GM23338 (cell line): Measurements from ENCODE around the gene LCP2. TPM values are rescaled to one million over a fixed set of nuclear protein-coding genes. Genes with fewer than 3 reads are reported as not detected.

Source experiments
- ATAC-seq: fragments of 200-7000 bp; cut with Tn5 transposase; 3 replicates; pipeline ENCODE4 v1.9.1; 2020
- DNase-seq: peaks from one replicate; pipeline ENCODE4 v3.0.0-alpha.2; 2015; ENCODE audit warnings: low spot score
- H2AFZ ChIP-seq: fragments of 200-600 bp; sonication (generic); 2 replicates; pipeline ENCODE4 v1.8.0; 2016; ENCODE audit warnings: antibody characterized with exemption, mild to moderate bottlenecking, moderate library complexity
- H3F3A ChIP-seq: fragments of 200-600 bp; sonication (generic); replicated peaks from 2 replicates; pipeline ENCODE4 v1.8.0; 2017; ENCODE audit warnings: antibody characterized with exemption, mixed run types, low read depth
- H3K27ac ChIP-seq: fragments of 200-600 bp; sonication (generic); 2 replicates; pipeline ENCODE4 v1.6.1; 2016; ENCODE audit warnings: low read depth
- H3K27me3 ChIP-seq: fragments of 200-600 bp; sonication (generic); 2 replicates; pipeline ENCODE4 v1.8.0; 2016; ENCODE audit warnings: mild to moderate bottlenecking, mixed run types, moderate library complexity; ENCODE audit not compliant: insufficient read depth
- H3K36me3 ChIP-seq: fragments of 200-600 bp; sonication (generic); 2 replicates; pipeline ENCODE4 v1.8.0; 2016; ENCODE audit warnings: mild to moderate bottlenecking; ENCODE audit not compliant: insufficient read depth
- H3K4me1 ChIP-seq: fragments of 200-600 bp; sonication (generic); 2 replicates; pipeline ENCODE4 v1.8.0; 2016; ENCODE audit warnings: mild to moderate bottlenecking, moderate library complexity; ENCODE audit not compliant: insufficient read depth
- H3K4me2 ChIP-seq: fragments of 200-600 bp; sonication (generic); 2 replicates; pipeline ENCODE4 v1.7.1; 2017; ENCODE audit warnings: mixed run types
- H3K4me3 ChIP-seq: fragments of 200-600 bp; sonication (generic); 2 replicates; pipeline ENCODE4 v1.6.1; 2016; ENCODE audit warnings: mixed run types
- H3K79me2 ChIP-seq: fragments of 200-600 bp; sonication (generic); replicated peaks from 2 replicates; pipeline ENCODE4 v1.8.0; 2017; ENCODE audit warnings: mild to moderate bottlenecking; ENCODE audit not compliant: insufficient read depth
- H3K9me2 ChIP-seq: fragments of 200-600 bp; sonication (generic); 2 replicates; pipeline ENCODE4 v1.8.0; 2017; ENCODE audit not compliant: insufficient read depth
- H4K20me1 ChIP-seq: fragments of 200-600 bp; sonication (generic); replicated peaks from 2 replicates; pipeline ENCODE4 v1.8.0; 2017; ENCODE audit warnings: mild to moderate bottlenecking; ENCODE audit not compliant: insufficient read depth
- H3K27ac Mint-ChIP-seq: 2 replicates; pipeline ENCODE4 v1.8.0; 2020; ENCODE audit warnings: inconsistent platforms, mild to moderate bottlenecking, moderate library complexity, mixed read lengths
- H3K27me3 Mint-ChIP-seq: 3 replicates; pipeline ENCODE4 v1.8.0; 2022; ENCODE audit warnings: low read depth, mild to moderate bottlenecking, moderate library complexity, mixed read lengths, inconsistent platforms; ENCODE audit not compliant: insufficient read depth, poor library complexity
- H3K36me3 Mint-ChIP-seq: 3 replicates; pipeline ENCODE4 v1.8.0; 2021; ENCODE audit warnings: low read depth, mild to moderate bottlenecking, inconsistent platforms, moderate library complexity, mixed read lengths
- H3K4me1 Mint-ChIP-seq: 3 replicates; pipeline ENCODE4 v1.8.0; 2020; ENCODE audit warnings: mild to moderate bottlenecking, inconsistent platforms, mixed read lengths
- H3K4me3 Mint-ChIP-seq: 3 replicates; pipeline ENCODE4 v1.8.0; 2021; ENCODE audit warnings: moderate library complexity, mild to moderate bottlenecking, inconsistent platforms, mixed read lengths
- H3K9me3 Mint-ChIP-seq: 3 replicates; pipeline ENCODE4 v1.8.0; 2020; ENCODE audit warnings: moderate library complexity, mild to moderate bottlenecking, inconsistent platforms, mixed read lengths
- ZNF114 ChIP-seq: fragments of 250-450 bp; sonication (Bioruptor Pico); IDR thresholded peaks from 2 replicates; pipeline ENCODE4 v1.5.0; 2020; ENCODE audit warnings: mild to moderate bottlenecking, moderate library complexity
- ZNF331 ChIP-seq: fragments of 250-450 bp; sonication (Bioruptor Pico); IDR thresholded peaks from 2 replicates; pipeline ENCODE4 v1.5.0; 2020; ENCODE audit warnings: low read depth, mild to moderate bottlenecking, moderate library complexity
- polyA plus RNA-seq: library from polyadenylated mRNA; unstranded; fragments of >200 nt; fragmentation: Nextera tagmentation; extraction: Ambion mirVana; gene quantifications from 2 replicates; pipeline ENCODE4 v1.2.1, GENCODE V29; 2016
- total RNA-seq: library from RNA; depleted of rRNA; stranded (reverse); fragments of >200 nt; shearing (Covaris generic); gene quantifications from 2 replicates; pipeline ENCODE4 v1.2.3, GENCODE V29; 2014
- TF ChIP-seq, protein P1 (sequence below): fragments of 250-450 bp; sonication (Bioruptor Pico); IDR thresholded peaks from 2 replicates; pipeline ENCODE4 v1.5.0; 2020; ENCODE audit warnings: mild to moderate bottlenecking, moderate library complexity
- TF ChIP-seq, protein P2 (sequence below): IDR thresholded peaks from 2 replicates; pipeline ENCODE4 v1.6.1; 2016; ENCODE audit warnings: antibody characterized with exemption

Gene LCP2
- total and polyA plus RNA-seq, 2 experiments from 2014 or later: 0.26 to 0.38 TPM

DNA sequence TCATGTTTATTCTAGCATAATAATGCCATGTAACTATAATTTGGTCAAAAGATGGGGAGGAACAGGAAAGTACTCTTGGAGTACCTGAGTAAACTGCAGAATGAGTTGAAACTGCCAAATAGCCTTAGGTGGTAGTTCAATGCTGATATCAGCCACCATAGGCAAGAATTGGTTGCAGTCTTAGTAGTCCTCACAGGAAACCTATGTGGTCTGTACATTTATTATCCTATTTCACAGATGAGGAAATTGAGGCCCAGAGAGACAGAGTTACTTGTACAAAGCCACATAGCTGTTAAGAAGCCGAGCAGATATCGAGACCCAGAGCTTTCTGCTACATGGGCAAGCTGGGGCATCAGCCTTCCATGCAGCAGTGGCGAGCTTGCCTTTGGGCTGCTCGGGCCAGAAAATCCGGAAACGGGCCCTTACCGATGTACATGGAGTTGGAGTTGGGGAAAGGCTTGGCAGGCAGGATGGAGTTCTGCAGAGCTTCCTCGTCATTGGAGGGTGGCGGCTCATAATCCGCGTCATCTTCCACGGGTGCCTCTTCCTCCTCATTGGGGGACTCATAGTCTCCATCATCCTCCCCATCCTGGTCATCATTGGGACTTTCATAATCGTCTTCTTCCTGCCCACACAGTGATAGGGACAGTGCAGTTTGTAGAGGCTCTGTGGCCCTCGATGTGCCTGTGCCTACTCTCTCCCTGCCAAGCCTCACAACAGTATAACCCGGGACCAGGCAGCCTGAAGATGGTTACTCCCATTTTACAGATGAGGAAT, 27.1 kb downstream of the LCP2 start (continued):
- TF ChIP-seq, protein P1, sequence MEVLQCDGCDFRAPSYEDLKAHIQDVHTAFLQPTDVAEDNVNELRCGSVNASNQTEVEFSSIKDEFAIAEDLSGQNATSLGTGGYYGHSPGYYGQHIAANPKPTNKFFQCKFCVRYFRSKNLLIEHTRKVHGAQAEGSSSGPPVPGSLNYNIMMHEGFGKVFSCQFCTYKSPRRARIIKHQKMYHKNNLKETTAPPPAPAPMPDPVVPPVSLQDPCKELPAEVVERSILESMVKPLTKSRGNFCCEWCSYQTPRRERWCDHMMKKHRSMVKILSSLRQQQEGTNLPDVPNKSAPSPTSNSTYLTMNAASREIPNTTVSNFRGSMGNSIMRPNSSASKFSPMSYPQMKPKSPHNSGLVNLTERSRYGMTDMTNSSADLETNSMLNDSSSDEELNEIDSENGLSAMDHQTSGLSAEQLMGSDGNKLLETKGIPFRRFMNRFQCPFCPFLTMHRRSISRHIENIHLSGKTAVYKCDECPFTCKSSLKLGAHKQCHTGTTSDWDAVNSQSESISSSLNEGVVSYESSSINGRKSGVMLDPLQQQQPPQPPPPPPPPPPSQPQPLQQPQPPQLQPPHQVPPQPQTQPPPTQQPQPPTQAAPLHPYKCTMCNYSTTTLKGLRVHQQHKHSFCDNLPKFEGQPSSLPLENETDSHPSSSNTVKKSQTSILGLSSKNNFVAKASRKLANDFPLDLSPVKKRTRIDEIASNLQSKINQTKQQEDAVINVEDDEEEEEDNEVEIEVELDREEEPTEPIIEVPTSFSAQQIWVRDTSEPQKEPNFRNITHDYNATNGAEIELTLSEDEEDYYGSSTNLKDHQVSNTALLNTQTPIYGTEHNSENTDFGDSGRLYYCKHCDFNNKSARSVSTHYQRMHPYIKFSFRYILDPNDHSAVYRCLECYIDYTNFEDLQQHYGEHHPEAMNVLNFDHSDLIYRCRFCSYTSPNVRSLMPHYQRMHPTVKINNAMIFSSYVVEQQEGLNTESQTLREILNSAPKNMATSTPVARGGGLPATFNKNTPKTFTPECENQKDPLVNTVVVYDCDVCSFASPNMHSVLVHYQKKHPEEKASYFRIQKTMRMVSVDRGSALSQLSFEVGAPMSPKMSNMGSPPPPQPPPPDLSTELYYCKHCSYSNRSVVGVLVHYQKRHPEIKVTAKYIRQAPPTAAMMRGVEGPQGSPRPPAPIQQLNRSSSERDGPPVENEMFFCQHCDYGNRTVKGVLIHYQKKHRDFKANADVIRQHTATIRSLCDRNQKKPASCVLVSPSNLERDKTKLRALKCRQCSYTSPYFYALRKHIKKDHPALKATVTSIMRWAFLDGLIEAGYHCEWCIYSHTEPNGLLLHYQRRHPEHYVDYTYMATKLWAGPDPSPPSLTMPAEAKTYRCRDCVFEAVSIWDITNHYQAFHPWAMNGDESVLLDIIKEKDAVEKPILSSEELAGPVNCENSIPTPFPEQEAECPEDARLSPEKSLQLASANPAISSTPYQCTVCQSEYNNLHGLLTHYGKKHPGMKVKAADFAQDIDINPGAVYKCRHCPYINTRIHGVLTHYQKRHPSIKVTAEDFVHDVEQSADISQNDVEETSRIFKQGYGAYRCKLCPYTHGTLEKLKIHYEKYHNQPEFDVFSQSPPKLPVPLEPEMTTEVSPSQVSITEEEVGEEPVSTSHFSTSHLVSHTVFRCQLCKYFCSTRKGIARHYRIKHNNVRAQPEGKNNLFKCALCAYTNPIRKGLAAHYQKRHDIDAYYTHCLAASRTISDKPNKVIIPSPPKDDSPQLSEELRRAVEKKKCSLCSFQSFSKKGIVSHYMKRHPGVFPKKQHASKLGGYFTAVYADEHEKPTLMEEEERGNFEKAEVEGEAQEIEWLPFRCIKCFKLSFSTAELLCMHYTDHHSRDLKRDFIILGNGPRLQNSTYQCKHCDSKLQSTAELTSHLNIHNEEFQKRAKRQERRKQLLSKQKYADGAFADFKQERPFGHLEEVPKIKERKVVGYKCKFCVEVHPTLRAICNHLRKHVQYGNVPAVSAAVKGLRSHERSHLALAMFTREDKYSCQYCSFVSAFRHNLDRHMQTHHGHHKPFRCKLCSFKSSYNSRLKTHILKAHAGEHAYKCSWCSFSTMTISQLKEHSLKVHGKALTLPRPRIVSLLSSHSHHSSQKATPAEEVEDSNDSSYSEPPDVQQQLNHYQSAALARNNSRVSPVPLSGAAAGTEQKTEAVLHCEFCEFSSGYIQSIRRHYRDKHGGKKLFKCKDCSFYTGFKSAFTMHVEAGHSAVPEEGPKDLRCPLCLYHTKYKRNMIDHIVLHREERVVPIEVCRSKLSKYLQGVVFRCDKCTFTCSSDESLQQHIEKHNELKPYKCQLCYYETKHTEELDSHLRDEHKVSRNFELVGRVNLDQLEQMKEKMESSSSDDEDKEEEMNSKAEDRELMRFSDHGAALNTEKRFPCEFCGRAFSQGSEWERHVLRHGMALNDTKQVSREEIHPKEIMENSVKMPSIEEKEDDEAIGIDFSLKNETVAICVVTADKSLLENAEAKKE (CRISPR knock-in tag): no peak

DNA sequence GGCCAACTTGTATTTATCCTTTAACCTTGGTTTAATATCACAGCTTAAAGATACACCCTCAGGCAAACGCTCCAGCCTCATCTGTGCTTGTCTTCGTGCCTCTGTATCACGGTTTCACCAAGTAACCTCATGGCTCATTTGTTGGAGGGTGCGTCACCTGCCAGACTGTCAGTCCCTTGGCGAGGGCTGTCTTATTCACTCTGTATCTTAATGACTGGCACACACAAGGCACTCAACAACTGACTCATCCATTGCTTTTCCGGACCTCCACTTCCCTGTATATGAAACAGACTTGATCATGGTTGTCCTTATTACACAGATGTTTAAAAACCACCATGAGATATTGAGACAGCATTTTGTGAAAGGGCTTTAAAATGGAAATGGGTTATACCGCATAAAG, 28.0 kb downstream of the LCP2 start:
- Histone ChIP-seq H4K20me1 (no peaks in the 10 kb centered on the region), H3K4me1 (peaks cover 27% of the 10 kb centered on the region), H3K36me3 (no peaks in the 10 kb centered on the region), H3F3A (no peaks in the 10 kb centered on the region), H3K27me3 (no peaks in the 10 kb centered on the region), H3K9me2 (no peaks in the 10 kb centered on the region), H3K4me2 (no peak overlapping the region), H3K79me2 (no peaks in the 10 kb centered on the region), H3K27ac (no peak overlapping the region), H3K4me3 (no peak overlapping the region), H2AFZ (no peak overlapping the region)
- no peak overlapping the region for H3K4me3 Mint-ChIP-seq
- H3K27me3 Mint-ChIP-seq: peaks cover 9% of the 10 kb centered on the region
- ATAC-seq: no peak
- H3K36me3 Mint-ChIP-seq: no peaks in the 10 kb centered on the region
- H3K4me1 Mint-ChIP-seq: peaks cover 44% of the 10 kb centered on the region
- DNase-seq: no peak
- H3K9me3 Mint-ChIP-seq: no peaks in the 10 kb centered on the region
- H3K27ac Mint-ChIP-seq: no peak overlapping the region
- TF ChIP-seq, protein P2, sequence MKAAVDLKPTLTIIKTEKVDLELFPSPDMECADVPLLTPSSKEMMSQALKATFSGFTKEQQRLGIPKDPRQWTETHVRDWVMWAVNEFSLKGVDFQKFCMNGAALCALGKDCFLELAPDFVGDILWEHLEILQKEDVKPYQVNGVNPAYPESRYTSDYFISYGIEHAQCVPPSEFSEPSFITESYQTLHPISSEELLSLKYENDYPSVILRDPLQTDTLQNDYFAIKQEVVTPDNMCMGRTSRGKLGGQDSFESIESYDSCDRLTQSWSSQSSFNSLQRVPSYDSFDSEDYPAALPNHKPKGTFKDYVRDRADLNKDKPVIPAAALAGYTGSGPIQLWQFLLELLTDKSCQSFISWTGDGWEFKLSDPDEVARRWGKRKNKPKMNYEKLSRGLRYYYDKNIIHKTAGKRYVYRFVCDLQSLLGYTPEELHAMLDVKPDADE: no peak
- no peak for TF ChIP-seq ZNF331 (CRISPR knock-in tag)
- TF ChIP-seq, protein P1 (CRISPR knock-in tag): no peak
- no peak for TF ChIP-seq ZNF114 (CRISPR knock-in tag)
